Right atrium auricular region (tissue), 2 donors: ENCODE measurements around the gene MAP3K2. TPM values are rescaled to one million over a fixed set of nuclear protein-coding genes. Genes with fewer than 3 reads are reported as not detected.
A peak's percentile ranks its signal among the peaks of the same experiment; 100 is the strongest.

Experiments used
- DNase-seq: peaks from one replicate; pipeline ENCODE4 v3.0.0-alpha.2; 2019; ENCODE audit warnings: low spot score
- H3K27ac ChIP-seq, 2 donors: fragments of 200-600 bp; sonication (generic); 1 replicate in 1 of 2; 2 replicates in 1 of 2; pipeline ENCODE4 v1.5.1; 2016 to 2019
- H3K27me3 ChIP-seq, 2 donors: fragments of 200-600 bp; sonication (generic); one replicate each; pipeline versions ENCODE4 v1.5.1 to v1.6.0; 2017 to 2019
- H3K36me3 ChIP-seq: fragments of 200-600 bp; sonication (generic); one replicate; pipeline ENCODE4 v1.5.1; 2016
- H3K4me1 ChIP-seq, 2 donors: fragments of 200-600 bp; sonication (generic); one replicate each; pipeline versions ENCODE4 v1.5.1 to v1.6.0; 2017 to 2019
- H3K4me3 ChIP-seq, 2 donors: fragments of 200-600 bp; sonication (generic); 1 replicate in 1 of 2; 2 replicates in 1 of 2; pipeline ENCODE4 v1.5.1; 2017 to 2019; ENCODE audit warnings: mild to moderate bottlenecking in 1 of 2, moderate library complexity in 1 of 2
- H3K9me3 ChIP-seq, 2 donors: fragments of 200-600 bp; sonication (generic); one replicate each; pipeline ENCODE4 v1.5.1; 2019
- total RNA-seq, 2 donors: library from RNA; depleted of rRNA; stranded (reverse); fragments of >200 nt; gene quantifications; one replicate each; pipeline ENCODE4 v1.1.0, GENCODE V29; 2016
- TF ChIP-seq, protein P1 (sequence below), 2 donors: fragments of 200-600 bp; sonication (generic); IDR thresholded peaks; one replicate each; pipeline ENCODE4 v1.5.1; 2019; ENCODE audit warnings: antibody characterized with exemption in 2 of 2

MAP3K2 gene
- total RNA-seq, 2 donors from 2014 or later = 20.5 to 20.8 TPM

DNA sequence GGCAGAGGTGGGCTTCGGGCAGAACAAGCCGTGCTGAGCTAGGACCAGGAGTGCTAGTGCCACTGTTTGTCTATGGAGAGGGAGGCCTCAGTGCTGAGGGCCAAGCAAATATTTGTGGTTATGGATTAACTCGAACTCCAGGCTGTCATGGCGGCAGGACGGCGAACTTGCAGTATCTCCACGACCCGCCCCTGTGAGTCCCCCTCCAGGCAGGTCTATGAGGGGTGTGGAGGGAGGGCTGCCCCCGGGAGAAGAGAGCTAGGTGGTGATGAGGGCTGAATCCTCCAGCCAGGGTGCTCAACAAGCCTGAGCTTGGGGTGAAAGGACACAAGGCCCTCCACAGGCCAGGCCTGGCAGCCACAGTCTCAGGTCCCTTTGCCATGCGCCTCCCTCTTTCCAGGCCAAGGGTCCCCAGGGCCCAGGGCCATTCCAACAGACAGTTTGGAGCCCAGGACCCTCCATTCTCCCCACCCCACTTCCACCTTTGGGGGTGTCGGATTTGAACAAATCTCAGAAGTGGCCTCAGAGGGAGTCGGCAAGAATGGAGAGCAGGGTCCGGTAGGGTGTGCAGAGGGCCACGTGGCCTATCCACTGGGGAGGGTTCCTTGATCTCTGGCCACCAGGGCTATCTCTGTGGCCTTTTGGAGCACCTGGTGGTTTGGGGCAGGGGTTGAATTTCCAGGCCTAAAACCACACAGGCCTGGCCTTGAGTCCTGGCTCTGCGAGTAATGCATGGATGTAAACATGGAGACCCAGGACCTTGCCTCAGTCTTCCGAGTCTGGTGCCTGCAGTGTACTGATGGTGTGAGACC, 30.7 kb upstream of the MAP3K2 start, which contains the start of gene PROC:
Gene PROC (plus strand): TSS at position 128 of the 812 bp plus-strand sequence. CDS start 1,516 bp downstream, outside the sequence.
- no peak for DNase-seq
- Histone ChIP-seq H3K4me1 (peaks cover 0 to 27% of the 10 kb centered on the region in 2 donors), H3K36me3 (no peaks in the 10 kb centered on the region), H3K27ac (no peak within 1 kb of the TSS), H3K27me3 (peaks cover 0 to 15% of the 10 kb centered on the region in 2 donors), H3K4me3 (no peak within 1 kb of the TSS), H3K9me3 (no peaks in the 10 kb centered on the region)
- TF ChIP-seq, protein P1, sequence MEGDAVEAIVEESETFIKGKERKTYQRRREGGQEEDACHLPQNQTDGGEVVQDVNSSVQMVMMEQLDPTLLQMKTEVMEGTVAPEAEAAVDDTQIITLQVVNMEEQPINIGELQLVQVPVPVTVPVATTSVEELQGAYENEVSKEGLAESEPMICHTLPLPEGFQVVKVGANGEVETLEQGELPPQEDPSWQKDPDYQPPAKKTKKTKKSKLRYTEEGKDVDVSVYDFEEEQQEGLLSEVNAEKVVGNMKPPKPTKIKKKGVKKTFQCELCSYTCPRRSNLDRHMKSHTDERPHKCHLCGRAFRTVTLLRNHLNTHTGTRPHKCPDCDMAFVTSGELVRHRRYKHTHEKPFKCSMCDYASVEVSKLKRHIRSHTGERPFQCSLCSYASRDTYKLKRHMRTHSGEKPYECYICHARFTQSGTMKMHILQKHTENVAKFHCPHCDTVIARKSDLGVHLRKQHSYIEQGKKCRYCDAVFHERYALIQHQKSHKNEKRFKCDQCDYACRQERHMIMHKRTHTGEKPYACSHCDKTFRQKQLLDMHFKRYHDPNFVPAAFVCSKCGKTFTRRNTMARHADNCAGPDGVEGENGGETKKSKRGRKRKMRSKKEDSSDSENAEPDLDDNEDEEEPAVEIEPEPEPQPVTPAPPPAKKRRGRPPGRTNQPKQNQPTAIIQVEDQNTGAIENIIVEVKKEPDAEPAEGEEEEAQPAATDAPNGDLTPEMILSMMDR (IDR thresholded peaks at IDR 0.05) = no peak

- no peaks in the 10 kb centered on the region for H3K36me3 ChIP-seq
- H3K4me3 ChIP-seq = no peak overlapping the region
- H3K4me1 ChIP-seq = peaks cover 0 to 16% of the 10 kb centered on the region in 2 donors
- H3K9me3 ChIP-seq = peaks cover 0 to 5% of the 10 kb centered on the region in 2 donors
- H3K27ac ChIP-seq = no peak overlapping the region
- H3K27me3 ChIP-seq = peaks cover 0 to 4% of the 10 kb centered on the region in 2 donors
- no peak for DNase-seq
- TF ChIP-seq, protein P1 (IDR thresholded peaks at IDR 0.05) = no peak
Observed at GRCh38 chr2:127417406-127417805, 29.6 kb upstream of the MAP3K2 start.

GRCh38 chr2:127416506-127417001, 28.8 kb upstream of the MAP3K2 start:
- H3K4me1 ChIP-seq = peaks cover 0 to 18% of the 10 kb centered on the region in 2 donors
- H3K27me3 ChIP-seq = no peaks in the 10 kb centered on the region
- peak overlapping the region; percentile 36 to 49 for H3K4me3 ChIP-seq

DNA sequence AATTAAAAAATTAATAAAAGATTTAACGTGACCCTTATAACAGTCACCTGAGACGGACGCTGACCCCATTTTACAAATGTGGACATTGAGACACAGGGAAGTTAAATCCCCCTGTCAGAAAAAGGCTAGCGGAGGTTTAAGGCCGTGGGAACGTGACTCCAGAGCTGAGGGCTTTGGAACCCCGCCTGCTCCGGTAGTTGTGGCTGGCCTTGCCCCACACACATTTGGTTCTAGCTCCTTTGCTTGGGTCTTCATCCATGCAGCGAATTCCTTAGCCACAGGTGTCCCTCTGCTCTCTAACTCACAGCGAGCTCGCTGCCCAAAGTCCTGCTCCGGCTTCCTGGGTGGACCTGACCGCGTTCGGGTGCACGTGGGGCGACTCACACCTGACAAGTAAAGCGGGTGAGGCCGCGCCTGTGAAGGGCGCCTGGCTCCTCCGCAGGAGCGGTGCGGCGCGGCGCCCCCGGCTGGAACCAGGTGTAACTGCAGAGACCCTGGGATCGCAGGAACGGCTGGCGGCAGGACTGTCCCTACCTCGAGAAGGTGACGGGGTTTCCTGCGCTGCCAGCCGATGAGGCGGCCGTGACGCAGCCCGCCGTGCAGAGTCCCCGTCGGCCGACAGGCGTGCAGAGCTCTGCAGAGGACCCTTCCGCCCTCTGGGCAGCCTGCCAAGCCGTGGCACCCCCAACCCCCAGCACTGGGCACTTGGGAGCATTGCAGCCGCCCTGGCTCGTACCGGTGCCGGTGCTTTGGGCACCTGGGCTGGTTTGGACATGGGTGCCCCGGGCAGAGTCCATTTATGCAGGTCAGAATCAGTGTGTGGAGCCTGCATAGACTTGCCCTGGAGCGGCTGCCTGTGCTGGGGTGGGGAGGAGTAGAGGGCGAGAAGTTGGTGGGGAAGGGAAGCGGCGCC, 28.1 kb upstream of the MAP3K2 start:
- Histone ChIP-seq H3K36me3 (no peaks in the 10 kb centered on the region), H3K27me3 (no peaks in the 10 kb centered on the region), H3K4me1 (peaks cover 0 to 25% of the 10 kb centered on the region in 2 donors), H3K4me3 (peak overlapping the region; percentile 36 to 49), H3K27ac (no peak overlapping the region), H3K9me3 (peaks cover 0 to 5% of the 10 kb centered on the region in 2 donors)
- TF ChIP-seq, protein P1 (IDR thresholded peaks at IDR 0.05) = peak; percentile 58 to 85
- no peak for DNase-seq

More at GRCh38 chr2:127416506-127417001, 28.8 kb upstream of the MAP3K2 start:
- Histone ChIP-seq H3K9me3 (peaks cover 0 to 5% of the 10 kb centered on the region in 2 donors), H3K27ac (no peak overlapping the region), H3K36me3 (no peaks in the 10 kb centered on the region)
- TF ChIP-seq, protein P1 (IDR thresholded peaks at IDR 0.05) = no peak
- DNase-seq = no peak
